ENCODE results near the gene ZNF282.

- no peak for TF ChIP-seq CTCF (conservative IDR thresholded peaks at IDR 0.05)
- TF ChIP-seq ZFX (IDR thresholded peaks at IDR 0.05) = no peak
These were observed 15.2 kb downstream of the ZNF282 start for GRCh38 chr7:149210551-149210950.
